ENCODE measurements around the gene PXN. TPM values are rescaled to one million over a fixed set of nuclear protein-coding genes. Genes with fewer than 3 reads are reported as not detected.

The PXN gene
- total and polyA plus RNA-seq, 2 experiments from 2014 or later: 38.4 to 76.0 TPM

GRCh38 chr12:120260607-120261006, 4.9 kb downstream of the PXN start (continued):
- TF ChIP-seq CREB1 (CRISPR knock-in tag; IDR thresholded peaks at IDR 0.05; ENCODE audit: low read depth): no peak
- TF ChIP-seq ZNF462 (CRISPR knock-in tag; IDR thresholded peaks at IDR 0.05): no peak
- no peak for TF ChIP-seq JUNB (IDR thresholded peaks at IDR 0.05; ENCODE audit: unreplicated experiment)
- no peak for TF ChIP-seq ETS1 (IDR thresholded peaks at IDR 0.05)
- no peak for TF ChIP-seq NANOG (IDR thresholded peaks at IDR 0.05; ENCODE audit: borderline replicate concordance)
- no peak for TF ChIP-seq EZH2phosphoT487 (IDR thresholded peaks at IDR 0.05; ENCODE audit: unreplicated experiment)

- Histone ChIP-seq H3K27ac (ENCODE audit: low read depth) (no peak overlapping the region; the same call in 1 of the 2 replicates), H3K4me1 (ENCODE audit: insufficient read depth) (peaks cover 54% of the 10 kb centered on the region), H3K4me3 (no peak overlapping the region), H3K79me2 (replicated peaks; ENCODE audit: insufficient read depth) (peaks cover 95% of the 10 kb centered on the region), H3F3A (replicated peaks; ENCODE audit: low read depth) (0 out of 2 replicates have a peak, but pooled peaks cover 14% of the 10 kb centered on the region), H2AFZ (no peak overlapping the region), H3K9me2 (ENCODE audit: insufficient read depth) (no peaks in the 10 kb centered on the region), H3K27me3 (ENCODE audit: insufficient read depth) (no peaks in the 10 kb centered on the region), H3K4me2 (no peak overlapping the region), H4K20me1 (replicated peaks; ENCODE audit: insufficient read depth) (peaks cover 22% of the 10 kb centered on the region), H3K36me3 (ENCODE audit: insufficient read depth) (no peaks in the 10 kb centered on the region)
- H3K36me3 Mint-ChIP-seq (ENCODE audit: low read depth): peaks cover 8% of the 10 kb centered on the region
- H3K9me3 Mint-ChIP-seq: no peaks in the 10 kb centered on the region
- DNase-seq (ENCODE audit: low spot score) (no peak), ATAC-seq (no peak)
- H3K27ac Mint-ChIP-seq: 0 out of 2 replicates have a peak overlapping the region, but pooled peaks have one; percentile 46
- H3K4me1 Mint-ChIP-seq: peaks cover 66% of the 10 kb centered on the region
- peaks cover 21% of the 10 kb centered on the region for H3K27me3 Mint-ChIP-seq (ENCODE audit: insufficient read depth, low read depth, poor library complexity)
- H3K4me3 Mint-ChIP-seq: no peak overlapping the region; the same call in 2 of the 3 replicates
- TF ChIP-seq EZH2 (IDR thresholded peaks at IDR 0.05; ENCODE audit: low read depth, unreplicated experiment) (no peak), ETS1 (IDR thresholded peaks at IDR 0.05) (no peak), NANOG (IDR thresholded peaks at IDR 0.05; ENCODE audit: borderline replicate concordance) (no peak)
Observed at GRCh38 chr12:120259418-120260202, 5.9 kb downstream of the PXN start.

All from GM23338 (cell line).